ENCODE results near the gene TCOF1.
A peak's percentile ranks its signal among the peaks of the same experiment; 100 is the strongest.

TCOF1 gene

GRCh38 chr5:150350524-150351344 is 6.8 kb upstream of the TCOF1 start:
- peak; percentile 82 for DNase-seq (ENCODE audit: low spot score)
- peak; percentile 45 for TF ChIP-seq CTCF (IDR thresholded peaks at IDR 0.05; ENCODE audit: extremely low read depth, missing control alignments)

- no peak for TF ChIP-seq CTCF (IDR thresholded peaks at IDR 0.05; ENCODE audit: extremely low read depth, missing control alignments)
Measured at GRCh38 chr5:150352244-150353031, 5.1 kb upstream of the TCOF1 start.

GRCh38 chr5:150353032-150353675 is 4.3 kb upstream of the TCOF1 start:
- TF ChIP-seq CTCF (IDR thresholded peaks at IDR 0.05; ENCODE audit: extremely low read depth, missing control alignments), result no peak
- DNase-seq (ENCODE audit: low spot score), result no peak

More at GRCh38 chr5:150352244-150353031, 5.1 kb upstream of the TCOF1 start:
- DNase-seq (ENCODE audit: low spot score), result no peak

GRCh38 chr5:150355791-150356190 is 1.7 kb upstream of the TCOF1 start:
- DNase-seq (ENCODE audit: low spot score), result no peak
- TF ChIP-seq CTCF (IDR thresholded peaks at IDR 0.05; ENCODE audit: extremely low read depth, missing control alignments), result no peak

- no peak for DNase-seq (ENCODE audit: low spot score)
- no peak for TF ChIP-seq CTCF (IDR thresholded peaks at IDR 0.05; ENCODE audit: extremely low read depth, missing control alignments)
Measured at GRCh38 chr5:150356575-150357294, 762 bp upstream of the TCOF1 start.

GRCh38 chr5:150358261-150359095 is 981 bp downstream of the TCOF1 start:
- no peak for TF ChIP-seq CTCF (IDR thresholded peaks at IDR 0.05; ENCODE audit: extremely low read depth, missing control alignments)
- no peak for DNase-seq (ENCODE audit: low spot score)
